Lower leg skin (tissue), 4 donors: Measurements from ENCODE around the gene SLC5A6. TPM values are rescaled to one million over a fixed set of nuclear protein-coding genes. Genes with fewer than 3 reads are reported as not detected.

Experiments
- DNase-seq, 2 donors: peaks; one replicate each; pipeline ENCODE4 v3.0.0-alpha.2; 2019; ENCODE audit warnings: low spot score in 2 of 2
- H3K4me3 ChIP-seq: fragments of 200-600 bp; sonication (generic); 2 replicates; pipeline ENCODE4 v1.5.1; 2017; ENCODE audit warnings: mild to moderate bottlenecking, low read depth; ENCODE audit not compliant: poor library complexity, severe bottlenecking
- CTCF ChIP-seq, 3 donors: fragments of 450-650 bp; IDR thresholded peaks; one replicate each; pipeline ENCODE4 v1.5.1; 2016; ENCODE audit warnings: antibody characterized with exemption in 3 of 3, mild to moderate bottlenecking in 3 of 3, moderate library complexity in 2 of 3
- POLR2A ChIP-seq, 2 donors: fragments of 450-650 bp; IDR thresholded peaks; one replicate each; pipeline ENCODE4 v1.6.1; 2016 to 2017; ENCODE audit warnings: antibody characterized with exemption in 2 of 2, mild to moderate bottlenecking in 1 of 2, moderate library complexity in 1 of 2
- whole genome bisulfite sequencing, 2 donors: methylation state at CpG; one replicate each; pipeline ENCODE4 v1.1.5; 2018; 5-methylcytosine and 5-hydroxymethylcytosine counted together
- intact Hi-C: fragments of 100-400 bp; cut with DNase I; formaldehyde crosslinking; loops from one replicate; pipeline ENCODE4 v1.15.0; 2023; ENCODE audit warnings: low total_unique reads
- total RNA-seq, 4 donors: library from RNA; depleted of rRNA; stranded (reverse); fragments of >200 nt; gene quantifications; one replicate each; pipeline ENCODE4 v1.1.0, GENCODE V29; 2016

Gene SLC5A6
- total RNA-seq, 4 donors from 2014 or later: 11.6 to 24.6 (median 17.0) TPM

DNA sequence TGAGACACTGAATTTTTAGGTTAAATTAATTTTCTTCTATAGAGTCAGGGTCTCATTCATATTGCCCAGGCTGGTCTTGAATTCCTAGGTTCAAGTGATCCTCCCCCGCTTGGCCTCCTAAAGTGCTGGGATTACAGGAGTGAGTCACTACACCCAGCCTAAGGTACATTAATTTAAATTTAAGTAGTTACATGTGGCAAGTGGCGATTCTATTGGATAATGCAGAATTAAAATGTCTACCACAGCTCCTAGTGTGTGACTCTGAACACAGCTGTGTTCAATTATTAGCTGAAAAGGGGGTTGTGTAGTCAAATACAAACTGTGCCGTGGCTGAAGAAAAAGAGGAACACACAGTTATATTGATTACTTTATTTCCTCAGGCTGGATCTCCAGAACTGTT, 2.9 kb upstream of the SLC5A6 start:
- WGBS, 2 donors: 81 to 90% methylated on average over 3 of the region's 3 CpGs
- DNase-seq: no peak

GRCh38 chr2:27212626-27213471, 781 bp upstream of the SLC5A6 start:
- H3K4me3 ChIP-seq: peak overlapping the region; percentile 54
- intact Hi-C loops: no loop called here
- WGBS, 2 donors: 6% methylated on average over 34 of the region's 34 CpGs
- TF ChIP-seq POLR2A (IDR thresholded peaks at IDR 0.05) (no peak), CTCF (IDR thresholded peaks at IDR 0.05) (no peak)
- DNase-seq: no peak

More for the DNA sequence above, 2.9 kb upstream of the SLC5A6 start:
- no peak for TF ChIP-seq POLR2A (IDR thresholded peaks at IDR 0.05)
- TF ChIP-seq CTCF (IDR thresholded peaks at IDR 0.05): no peak
- no peak overlapping the region for H3K4me3 ChIP-seq
- intact Hi-C loops: no loop called here

DNA sequence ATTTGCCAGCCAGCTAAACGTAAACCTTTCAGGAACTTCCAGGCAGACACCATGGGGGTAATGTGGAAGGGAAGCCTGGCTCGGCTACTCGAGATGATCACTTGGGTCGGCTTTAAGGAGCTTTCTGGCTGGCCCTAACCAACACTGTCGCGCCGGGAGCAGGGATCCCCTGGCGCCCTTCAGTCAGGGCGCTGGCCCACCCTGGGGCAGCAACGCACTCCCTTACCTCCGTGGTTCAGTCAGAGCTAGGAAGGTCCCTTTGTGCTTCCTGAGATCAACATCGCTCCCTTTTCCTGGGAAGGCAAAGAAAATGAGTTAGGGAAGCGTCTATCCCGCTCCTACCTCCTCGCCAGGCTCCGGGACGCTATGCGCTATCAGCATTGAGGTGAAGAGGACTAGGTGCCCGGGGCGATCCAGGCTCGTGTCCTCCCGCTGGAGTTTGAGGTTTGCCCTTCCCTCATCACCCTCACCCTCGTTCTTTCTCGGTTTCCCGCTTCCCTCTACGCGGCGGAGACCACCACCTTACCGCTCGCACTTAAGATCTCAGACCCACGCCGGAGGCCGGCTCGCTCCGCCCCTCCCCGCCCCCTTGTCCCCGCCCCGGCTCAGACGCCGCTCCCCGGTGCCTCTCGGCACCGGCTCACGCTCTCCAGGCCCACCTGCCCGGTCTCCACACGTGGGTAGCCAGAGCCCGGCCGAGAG, 676 bp downstream of the SLC5A6 start:
- H3K4me3 ChIP-seq: peak overlapping the region; percentile 54
- intact Hi-C loops: no loop called here
- WGBS, 2 donors: 2 to 3% methylated on average over 35 to 43 of the region's 48 CpGs
- DNase-seq: peak; percentile 25 to 89
- TF ChIP-seq CTCF (IDR thresholded peaks at IDR 0.05): no peak
- TF ChIP-seq POLR2A (IDR thresholded peaks at IDR 0.05): no peak

DNA sequence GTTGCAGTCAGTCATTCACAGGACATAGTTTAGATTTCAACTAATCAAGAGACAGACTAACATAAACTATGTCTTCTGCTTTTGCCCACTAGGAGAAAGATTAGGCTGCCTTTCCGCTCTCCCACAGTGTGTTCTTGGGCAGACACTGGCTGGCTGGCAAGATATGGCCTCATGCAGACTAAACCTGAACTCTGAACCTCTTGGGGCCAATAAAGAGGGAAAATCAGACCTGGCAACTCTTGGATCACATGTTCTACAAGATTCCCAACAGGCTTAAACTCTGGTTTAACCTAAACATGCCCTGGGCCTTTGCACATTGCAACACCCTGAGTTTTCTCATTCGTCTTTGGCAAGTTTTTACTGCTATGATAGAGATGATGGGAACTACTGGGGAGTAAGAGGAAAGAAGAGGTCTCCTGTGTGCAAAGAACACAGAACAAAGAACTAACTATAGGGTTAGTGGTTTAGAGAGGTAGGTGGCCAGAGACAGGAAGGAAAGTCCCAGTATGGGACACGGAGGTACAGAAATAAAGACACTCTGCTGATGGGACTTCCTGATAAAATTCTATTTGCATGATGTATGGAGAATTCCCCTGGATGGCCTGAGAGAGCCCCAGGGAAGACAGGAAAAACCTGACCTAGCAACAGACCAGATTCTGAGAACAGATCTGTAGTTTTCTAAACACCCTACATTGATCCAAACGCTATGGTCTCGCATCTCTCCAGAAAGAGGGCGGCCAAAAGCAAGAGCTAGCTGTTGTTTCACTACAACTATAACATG, 2.3 kb downstream of the SLC5A6 start:
- intact Hi-C loops: no loop called here

More for the DNA sequence above, 2.3 kb downstream of the SLC5A6 start:
- no peak for TF ChIP-seq CTCF (IDR thresholded peaks at IDR 0.05)
- TF ChIP-seq POLR2A (IDR thresholded peaks at IDR 0.05): no peak
- 73 to 84% methylated on average over 6 of the region's 6 CpGs for WGBS, 2 donors
- H3K4me3 ChIP-seq: no peak overlapping the region
- DNase-seq: no peak
